Stimulated activated CD8-positive, alpha-beta memory T cell treated with anti-CD3 and anti-CD28 coated beads, Interleukin-15, amount 100 ng/mL, for 48 hours (primary cell): ENCODE data around the gene ZXDC.

ENCODE experiments used
- DNase-seq, 2 donors: peaks; one replicate each; pipeline ENCODE4 v3.0.0-alpha.2; 2020; ENCODE audit warnings: low read depth in 2 of 2

Gene ZXDC

DNA sequence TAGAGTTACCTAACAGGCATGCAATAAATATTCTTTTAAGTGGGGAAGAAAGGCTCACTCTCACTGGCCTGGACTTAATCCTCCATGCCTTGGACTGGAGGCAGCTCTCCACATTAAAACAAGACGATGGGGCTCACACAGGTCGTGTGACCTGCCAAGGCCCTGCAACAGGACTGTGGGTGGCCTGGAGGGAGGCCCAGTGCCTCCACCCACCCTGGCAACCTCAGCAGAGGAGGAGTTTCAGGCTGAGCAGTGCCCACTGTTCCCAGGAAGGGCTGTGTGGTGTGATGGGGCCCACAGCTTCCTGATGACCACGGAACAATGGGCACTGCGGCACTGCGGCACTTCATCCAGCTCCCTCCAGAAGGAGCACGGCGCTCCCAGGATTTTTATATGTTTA is 36.3 kb upstream of the ZXDC start:
- no peak for DNase-seq

DNA sequence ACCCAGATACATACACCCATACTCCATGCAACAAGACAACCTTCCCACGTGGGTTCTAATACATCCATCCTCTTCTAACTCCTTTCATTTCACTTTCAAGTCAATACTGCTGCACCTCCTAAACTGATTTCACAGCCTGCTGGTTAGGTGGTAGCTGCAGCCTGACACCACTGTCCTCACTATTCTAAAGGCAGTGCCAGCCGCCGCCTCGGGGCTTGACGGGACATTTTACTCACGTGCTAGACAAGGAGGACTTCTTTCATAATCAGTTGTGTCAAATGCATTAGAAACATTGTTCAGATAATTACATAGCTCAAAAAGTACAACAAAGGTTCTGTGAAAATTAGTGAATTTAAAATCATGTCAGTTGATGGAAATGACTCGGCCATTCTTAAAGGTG is 35.6 kb upstream of the ZXDC start:
- DNase-seq = no peak

DNA sequence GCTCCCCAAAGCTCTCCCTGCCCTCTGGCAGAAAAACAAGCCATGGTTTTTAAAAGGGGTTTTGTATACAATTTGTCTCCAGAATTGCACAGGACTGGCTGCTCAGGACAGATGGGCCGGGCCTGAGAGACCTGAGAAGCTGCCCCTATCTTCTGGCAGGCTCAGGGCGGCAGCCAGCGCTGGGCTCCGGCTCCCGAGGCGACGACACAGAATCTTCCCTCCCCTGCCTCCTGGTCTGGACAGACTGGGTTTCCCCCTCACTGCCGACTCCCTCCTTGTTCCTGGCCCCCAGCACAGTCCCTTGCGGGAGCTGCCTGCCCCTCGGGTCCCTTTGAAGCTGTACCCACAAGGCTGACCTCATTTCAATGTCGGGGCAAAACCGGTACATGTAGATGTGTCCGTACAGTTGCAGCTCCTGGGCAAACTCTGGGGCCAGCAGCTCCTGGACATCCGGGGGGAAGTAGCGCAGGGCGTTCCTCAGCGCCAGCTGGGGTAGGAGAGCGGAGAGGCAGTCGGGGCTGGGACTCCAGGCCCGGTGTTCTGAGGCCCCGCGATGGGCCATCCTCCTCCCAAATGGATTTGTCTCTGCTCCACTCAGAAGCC is 34.7 kb upstream of the ZXDC start:
- no peak for DNase-seq

DNA sequence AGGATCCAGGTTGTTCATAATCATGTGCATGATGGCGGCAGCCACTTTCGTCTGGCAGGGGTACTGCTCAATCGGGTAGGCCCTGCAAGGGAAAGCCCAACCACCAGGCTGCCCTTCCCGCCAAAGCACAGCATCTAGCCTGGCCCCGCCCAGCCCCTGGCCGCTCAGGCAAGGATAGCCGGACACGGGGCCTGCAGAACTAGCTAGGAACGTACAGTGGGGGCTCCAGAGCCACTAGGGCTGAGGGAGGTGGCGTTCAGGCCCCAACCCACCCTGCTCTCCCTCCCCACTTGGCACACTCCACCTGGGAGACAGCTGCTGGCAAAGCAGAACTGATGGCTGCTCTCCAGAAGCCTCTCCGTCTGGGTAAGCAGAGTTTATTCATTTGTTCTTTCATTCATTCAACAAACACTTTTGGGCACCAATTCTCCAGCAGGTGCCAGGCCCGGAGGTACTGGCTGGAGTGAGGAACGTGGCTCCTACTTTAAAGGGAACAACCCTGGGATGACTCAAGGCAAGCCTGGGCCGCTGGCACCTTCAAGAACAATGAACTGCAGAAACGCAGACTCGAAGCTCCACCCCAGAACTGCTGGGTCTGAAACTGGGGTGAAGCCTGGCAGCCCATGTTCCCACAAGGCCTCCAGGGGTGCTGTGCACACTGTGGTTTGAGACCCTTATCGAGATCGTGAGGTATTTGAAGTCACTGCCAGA is 34.1 kb upstream of the ZXDC start:
- no peak for DNase-seq

DNA sequence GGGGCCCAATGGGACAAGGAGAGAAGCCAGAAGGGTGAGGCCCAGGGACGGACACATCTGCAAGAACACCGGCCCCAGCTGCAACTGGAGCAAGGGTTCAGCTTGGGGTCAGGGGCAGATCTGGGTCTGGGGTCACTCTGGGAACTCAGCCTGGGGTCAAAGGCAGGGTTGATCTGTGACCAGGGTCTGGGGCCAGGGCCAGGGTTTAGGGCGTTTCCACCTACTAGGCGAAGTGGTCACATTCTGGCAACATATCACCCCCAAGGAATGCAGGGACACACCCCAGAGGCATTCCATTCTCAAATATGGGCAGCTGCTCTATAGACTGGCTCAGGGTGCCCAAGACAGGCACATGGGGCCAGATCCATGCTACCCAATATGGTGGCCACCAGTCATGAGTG is 32.9 kb upstream of the ZXDC start:
- DNase-seq = no peak

DNA sequence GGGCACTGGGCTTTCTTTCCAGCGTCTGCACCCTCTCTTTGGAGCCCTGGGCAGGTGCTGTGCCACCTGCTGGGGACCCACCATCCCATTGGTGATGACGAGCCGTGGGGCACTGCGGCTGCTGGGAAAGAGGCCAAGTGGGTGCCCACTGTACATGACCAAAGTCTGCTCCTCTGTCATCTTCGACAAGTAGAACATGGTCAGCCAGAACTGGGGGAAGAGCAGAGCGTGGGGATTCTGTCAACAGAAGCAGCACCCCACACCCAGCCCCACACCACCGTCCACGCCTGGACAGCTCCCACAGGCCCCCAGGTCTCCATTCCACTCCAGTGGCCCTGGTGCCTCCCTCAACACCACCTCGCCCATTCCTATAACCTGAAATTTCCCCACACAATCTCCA is 32.2 kb upstream of the ZXDC start:
- DNase-seq = no peak

DNA sequence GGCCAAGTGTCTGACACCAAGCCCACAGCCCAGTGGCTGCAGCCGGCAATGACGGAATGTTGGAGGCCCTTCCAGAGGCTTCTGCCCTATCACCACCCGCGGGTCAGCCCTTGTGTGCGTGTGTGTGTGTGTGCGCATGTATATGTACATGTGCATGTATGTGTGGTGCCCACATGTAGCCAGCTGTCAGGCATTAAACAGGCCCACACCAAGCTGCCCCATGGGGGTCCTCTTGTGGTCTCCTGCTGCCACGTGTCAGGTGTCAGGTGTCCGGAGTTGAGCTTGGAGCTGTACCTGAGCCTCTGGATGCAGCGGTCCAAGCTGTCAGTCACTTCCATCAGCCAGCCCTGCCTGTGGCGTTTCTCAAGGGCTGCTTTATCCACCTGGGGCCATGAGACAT is 28.0 kb upstream of the ZXDC start:
- DNase-seq = no peak

DNA sequence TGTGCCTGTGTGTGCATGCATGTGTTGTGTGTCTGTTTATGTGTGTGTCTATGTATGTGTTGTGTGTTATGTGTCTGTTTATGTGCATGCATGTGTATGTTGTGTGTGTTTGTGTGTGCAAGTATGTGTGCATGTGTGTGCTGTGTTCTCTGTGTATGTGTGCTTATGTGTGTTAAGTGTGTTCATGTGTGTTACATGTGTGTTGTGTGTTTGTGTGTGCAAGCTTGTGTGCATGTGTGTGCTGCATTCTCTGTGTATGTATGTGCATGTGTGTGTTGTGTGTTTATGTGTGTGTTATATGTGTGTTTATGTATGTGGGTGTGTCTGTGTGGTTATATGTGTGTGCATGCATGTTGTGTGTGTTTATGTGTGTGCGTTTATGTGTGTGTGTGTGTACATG is 27.0 kb upstream of the ZXDC start:
- no peak for DNase-seq

DNA sequence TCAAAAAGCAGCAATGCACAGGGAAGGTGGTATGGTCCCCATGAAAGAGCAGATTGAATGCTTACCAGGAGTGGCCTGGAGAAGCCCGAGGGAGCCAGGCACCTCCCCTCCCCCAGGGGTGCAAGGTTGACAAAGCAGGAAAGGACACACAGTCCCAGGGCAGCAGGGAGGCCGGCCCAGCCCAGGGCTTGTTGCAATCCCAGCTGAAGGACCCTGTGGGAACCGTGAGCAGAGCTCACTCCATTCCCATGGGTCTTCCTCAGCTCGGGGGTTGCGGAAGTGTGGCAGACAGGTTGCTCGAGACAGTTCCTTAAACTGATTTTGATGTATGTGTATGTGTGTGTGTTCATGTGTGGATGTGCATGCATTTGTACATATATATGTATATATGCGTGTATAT is 26.0 kb upstream of the ZXDC start:
- no peak for DNase-seq

DNA sequence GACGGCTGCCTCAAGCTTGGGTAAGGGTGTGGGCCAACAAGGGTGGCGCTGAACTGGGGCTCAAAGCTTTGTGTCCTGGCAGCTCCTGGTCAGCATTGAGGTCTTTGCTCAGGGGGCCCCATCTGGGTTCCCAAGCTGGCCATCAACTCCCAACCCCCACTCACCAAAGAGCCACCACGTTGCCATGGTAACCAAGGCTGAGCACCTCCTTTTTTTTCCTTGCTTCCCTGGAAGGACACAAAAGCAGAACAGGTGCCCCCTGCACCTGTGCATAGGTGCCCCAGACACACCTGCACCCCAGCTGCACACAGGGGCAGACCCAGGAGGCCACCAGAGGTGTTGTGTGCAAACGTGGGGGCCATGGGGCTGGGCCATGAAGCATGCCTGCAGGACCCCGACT is 25.4 kb upstream of the ZXDC start:
- DNase-seq = no peak

DNA sequence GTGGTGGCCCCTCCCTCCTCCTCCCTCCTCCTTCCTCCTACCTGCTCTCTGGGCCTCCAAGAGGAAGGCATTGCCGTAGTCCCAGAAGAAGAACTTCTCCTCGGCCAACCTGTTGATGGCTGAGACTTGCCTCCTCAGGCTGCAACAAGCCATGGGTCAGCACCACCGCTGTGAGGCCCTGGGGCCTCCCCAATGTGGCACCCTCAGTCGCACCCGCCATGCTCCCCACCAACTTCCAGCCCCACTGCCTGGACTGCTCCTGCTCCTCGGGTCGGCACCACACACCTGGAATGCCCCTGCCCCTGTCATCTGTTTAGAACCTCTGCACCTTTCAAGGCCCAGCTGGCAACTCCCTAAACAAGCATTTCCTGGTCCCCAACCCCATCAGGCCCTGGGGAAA is 24.3 kb upstream of the ZXDC start:
- no peak for DNase-seq

DNA sequence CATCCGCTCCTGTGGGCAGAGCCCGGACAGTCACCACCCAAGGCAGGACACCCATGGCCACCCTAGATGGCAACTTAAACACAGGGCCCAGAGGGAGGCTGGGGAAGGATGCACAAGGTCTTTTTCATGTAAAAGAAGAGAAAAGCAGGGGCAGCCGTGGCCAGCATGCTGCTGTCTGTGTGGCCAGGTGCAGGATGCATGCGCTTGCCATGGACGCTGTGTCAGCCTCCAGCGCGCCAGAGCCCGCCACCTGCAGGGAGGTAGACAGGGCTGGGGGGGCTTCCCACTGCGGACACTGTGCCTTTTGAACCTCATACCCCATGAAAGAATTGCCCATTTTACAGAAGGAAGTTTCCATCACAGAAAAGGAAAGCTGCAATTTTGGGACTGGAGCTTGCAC is 23.7 kb upstream of the ZXDC start:
- DNase-seq = no peak

DNA sequence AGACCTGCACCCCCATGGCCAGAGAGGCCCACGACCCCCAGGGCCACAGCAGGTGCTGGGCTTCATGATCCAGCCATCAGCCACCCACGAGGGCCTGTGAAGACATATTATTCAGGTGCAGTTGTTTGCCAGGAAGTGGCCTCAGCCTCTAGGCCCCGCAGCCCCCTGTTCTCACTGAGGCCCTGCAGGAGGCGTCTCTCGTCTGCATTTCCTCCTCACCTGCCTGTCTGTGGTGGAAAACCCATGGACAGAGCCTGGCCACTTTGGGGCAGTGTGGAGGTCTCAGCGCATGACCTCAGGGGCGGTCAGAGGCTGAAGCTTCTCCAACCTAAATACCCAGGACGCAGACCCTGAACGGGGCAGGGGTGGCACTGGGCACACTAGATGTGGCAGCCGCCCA is 23.2 kb upstream of the ZXDC start:
- no peak for DNase-seq

DNA sequence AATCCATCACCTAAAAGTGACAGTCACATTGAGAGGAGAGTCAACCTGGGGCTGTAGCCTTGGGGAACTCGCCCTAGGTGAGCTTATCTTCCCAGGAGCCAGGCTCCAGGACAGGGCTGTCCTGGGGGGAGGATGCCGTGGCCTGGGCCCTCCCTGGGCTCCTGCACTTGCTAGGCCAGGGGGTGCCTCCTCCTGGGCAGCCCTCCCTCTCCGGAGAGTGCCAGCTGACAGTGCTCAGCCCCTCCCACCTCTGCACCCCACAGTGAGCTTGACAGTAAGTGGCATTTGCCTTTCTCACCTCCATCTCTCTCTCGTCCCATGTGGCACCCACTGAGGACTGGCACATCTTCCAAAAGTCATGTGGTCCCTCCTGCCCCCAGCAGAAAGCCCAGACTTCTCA is 22.8 kb upstream of the ZXDC start:
- DNase-seq = no peak

DNA sequence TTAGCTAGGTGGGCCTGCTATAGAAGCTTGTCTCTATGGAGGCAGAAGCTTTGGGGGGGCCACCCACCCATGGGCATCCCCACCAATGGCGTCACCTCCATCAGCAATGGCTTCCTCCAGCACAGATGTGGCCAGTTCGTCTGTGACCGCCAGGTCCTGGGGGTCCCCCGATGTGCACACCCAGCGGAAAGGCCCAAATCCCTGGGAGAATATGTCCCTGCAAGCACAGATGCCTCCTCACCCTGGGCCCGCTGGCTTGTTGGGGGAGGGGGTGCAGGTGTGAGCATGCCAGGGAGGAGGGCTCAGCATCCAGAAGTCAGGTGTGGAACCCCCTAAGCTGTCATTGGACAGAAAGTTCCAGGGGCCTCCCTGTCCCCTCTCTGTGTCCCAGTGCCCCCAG is 22.3 kb upstream of the ZXDC start:
- no peak for DNase-seq

DNA sequence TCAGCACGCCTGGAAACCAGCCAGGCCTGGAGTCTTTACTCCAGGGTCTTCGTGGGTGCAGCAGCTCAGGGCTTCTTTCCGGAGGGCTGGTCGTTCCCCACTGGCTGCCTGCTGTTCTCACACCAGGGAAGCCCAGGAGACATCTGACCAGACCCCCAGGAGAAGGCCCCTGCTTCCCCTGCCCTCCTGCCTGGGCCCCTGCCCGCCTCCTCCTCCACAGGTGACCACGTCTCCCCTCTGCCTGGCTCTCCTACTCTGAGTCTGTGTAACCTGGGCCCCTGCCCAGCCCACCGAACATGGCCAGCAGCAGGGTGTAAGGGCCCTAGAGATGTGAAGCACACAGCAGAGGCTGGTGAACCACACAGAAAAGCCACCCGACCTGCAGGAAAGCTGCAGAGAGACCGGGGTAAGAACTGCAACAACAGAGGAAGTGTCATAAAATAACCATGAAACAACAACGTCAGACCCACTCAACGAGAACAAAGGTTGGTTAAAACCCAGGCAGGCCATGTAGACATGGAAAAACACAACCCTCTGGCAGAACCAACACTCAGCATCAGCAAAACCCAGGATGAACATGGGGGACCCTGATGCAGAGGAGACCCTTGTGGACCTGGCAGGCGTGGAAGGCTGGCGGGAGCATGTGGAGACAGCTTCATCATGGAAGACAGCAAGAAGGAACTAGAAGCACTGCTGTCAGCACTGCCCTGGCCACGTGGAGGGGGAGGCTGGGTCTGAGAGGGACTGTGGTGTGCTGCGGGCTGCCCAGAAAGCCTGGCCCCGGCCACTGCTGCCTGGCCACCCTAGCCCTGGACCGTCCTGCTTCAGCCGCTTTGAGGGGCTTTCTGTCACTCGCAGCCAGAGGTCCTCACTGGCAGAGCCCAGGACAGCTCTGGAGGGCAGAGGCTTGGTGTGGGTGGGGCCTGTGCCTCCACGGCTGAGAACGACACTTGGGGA is 21.5 kb upstream of the ZXDC start:
- DNase-seq = no peak

DNA sequence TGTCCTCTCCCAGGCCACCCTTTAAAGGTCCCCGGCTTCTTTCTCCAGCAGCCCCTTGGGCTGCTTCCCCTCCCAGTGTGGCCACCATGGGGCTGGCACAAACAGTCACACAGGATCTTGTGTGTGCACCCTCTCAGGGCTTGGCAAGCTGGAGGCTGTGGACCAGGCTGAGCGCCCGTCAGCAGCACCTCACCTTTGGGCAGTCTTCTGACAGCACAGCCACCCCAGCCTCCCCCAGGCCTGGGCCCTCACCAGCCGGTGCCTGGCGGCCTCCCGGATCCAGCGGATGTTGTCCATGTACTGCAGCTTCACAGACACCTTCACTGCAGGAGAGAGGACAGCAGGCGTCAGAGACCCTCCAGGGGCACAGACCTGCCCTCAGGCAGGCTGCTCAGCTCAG is 20.1 kb upstream of the ZXDC start:
- DNase-seq = no peak

DNA sequence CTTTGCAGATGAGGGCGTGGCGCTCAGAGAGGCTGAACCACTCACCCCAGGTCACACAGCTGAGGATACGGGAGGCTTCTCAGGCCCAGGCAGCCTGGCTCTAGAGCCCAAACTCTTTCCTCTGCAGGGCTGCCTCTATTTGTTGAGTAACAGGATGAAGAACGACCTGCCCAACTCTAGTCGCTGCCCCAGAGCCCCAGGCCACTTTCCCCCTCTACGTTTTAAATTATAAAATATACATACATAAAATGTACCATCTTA is 19.2 kb upstream of the ZXDC start:
- no peak for DNase-seq

DNA sequence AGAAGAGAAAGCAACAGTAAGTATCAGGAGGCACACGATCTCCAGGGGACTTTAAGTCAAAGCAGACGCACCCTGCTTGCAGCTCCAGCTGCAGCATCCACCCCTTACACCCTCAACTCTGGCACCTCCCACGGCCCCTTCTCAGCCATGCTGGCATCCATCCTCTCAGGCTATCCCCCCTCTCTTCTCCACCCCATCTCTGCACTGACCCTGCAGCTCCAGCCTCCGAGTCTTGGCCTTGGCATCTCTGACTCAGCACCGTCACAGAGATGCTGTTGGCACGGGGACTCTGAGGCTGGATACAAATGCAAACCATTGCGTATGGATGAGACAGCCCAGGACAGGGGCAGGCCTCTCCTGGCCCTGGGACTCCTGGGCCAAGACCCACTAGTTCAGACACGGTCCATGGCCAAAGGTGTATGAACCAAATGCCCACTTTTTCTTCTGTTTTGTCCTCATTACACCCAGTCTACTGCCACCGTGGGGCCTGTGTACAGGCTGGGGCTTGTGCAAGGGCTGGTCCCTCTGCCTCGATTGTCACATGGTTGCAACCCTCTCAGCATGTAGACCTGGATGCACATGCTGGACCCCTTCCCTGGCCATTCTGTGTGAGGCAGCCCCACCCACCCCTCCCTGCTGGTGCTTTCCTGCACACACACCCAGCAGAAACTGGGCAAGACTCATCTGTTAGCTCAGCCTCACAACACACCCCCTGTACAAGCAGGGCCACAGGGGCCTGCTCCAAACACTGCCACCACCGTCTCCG is 18.7 kb upstream of the ZXDC start:
- no peak for DNase-seq

DNA sequence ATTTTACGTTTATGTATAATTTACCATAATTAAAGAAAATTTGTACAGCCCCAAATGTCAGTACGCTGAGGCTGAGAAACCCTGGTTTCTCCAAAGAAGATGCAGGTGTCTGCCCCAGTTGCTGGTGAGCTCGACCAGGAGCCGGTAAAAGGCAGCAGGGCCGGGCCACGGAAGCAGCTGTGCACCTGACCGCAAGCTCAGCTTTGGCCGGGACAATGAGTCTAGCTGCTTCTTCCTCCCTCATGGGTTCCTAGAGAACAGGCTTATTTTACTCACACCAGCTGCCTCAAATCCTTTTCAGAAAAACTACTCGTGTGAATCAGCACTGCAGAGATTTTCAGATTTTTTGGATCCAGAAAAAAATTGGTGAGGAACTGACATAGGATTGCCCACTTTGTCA is 18.0 kb upstream of the ZXDC start:
- no peak for DNase-seq

DNA sequence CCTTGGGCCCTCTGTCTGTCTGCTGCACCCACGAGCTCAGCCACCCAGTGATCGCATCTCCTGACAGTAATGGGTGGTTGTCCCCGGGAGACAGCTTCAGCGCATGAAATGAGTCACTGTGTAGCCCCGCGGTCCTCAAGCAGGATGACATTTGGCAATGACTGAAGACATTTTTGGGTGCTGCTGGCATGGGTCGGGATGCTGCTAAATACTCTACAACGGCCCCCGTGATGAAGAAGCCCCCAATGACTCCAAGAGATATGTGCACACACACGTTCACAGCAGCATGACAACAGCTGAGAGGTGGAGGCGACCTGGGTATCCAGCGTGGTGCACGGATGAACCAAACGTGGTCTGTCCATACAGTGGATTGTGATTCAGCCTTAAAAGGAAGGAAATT is 17.4 kb upstream of the ZXDC start:
- DNase-seq = no peak

DNA sequence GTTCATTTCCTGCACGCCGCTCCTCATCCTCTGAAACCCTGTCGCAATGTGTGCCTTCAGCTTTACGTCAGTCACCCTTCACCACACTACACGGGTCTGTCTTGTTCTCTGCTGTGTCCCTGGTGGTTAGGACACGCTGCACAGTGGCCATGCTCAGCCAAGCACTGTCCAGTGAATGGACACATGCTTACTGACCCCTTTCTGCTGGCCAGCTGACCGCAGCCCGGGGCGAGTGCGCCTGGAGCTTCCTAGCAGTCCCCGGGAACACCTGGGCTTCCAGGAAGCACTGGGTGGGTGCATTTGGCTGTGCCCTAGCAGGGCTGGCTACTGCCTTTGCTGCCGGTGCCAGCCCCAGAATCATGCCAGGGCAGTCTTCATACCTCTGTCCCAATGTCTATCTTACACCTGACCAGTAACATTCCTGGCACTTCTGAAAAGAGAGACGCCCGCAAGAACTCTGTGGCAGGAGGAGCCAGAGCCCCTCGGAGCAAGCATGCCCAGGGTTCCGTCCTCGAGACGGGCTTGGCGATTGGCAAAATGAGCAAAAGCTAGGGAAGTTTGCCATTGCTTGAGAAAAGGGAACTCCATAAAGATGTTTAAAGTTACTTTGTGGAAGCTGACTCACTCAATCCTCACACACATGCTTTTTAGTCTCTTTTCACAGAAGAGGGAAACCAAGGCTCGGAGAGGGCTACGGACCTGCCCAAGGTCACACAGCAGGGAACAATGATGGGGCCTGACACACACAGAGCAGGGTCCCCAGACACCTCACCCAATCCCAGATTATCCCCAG is 15.7 kb upstream of the ZXDC start:
- no peak for DNase-seq
